NCI-H1105 (cell line): Measurements from ENCODE around the gene FOXK2.

Source experiments
- DNase-seq: peaks from one replicate; lab custom pipeline; 2025; lab: John Stamatoyannopoulos, UW

FOXK2 gene

DNA sequence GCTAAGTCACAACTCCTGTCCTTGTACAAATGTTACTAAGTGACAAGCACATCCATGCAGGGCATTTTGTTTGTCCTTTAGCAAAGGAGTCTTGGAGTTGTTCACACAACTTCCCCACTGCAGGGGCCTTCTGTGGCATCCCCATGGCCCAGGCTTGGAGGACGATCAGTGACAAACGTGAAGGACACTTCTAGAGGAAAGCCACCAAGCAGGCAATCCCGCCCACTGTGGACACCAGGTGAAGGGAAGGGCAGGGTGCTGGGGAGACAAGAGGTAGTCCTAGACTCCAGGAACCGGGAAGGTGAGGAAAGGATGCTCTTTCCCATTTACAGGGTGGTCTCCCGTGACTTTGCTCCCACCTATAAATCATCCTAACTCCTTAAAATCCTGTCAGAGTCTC is 124.6 kb downstream of the FOXK2 start:
- no peak for DNase-seq

DNA sequence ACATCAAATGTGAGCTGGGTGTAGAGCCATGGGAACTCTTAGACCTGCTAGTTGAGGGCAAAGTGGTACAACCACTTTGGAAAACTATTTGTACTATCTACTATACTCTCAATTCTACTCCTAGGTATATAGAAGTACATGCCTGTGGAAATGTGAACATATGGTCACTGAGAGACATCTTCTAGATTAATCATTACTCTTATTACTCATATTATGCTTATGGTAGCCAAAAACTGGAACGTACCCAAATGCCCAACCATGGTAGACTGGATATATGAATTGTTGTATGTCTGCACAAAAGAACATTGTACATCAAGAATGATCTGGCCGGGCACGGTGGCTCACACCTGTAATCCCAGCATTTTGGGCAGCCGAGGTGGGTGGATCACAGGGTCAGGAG is 126.0 kb downstream of the FOXK2 start:
- DNase-seq: no peak

DNA sequence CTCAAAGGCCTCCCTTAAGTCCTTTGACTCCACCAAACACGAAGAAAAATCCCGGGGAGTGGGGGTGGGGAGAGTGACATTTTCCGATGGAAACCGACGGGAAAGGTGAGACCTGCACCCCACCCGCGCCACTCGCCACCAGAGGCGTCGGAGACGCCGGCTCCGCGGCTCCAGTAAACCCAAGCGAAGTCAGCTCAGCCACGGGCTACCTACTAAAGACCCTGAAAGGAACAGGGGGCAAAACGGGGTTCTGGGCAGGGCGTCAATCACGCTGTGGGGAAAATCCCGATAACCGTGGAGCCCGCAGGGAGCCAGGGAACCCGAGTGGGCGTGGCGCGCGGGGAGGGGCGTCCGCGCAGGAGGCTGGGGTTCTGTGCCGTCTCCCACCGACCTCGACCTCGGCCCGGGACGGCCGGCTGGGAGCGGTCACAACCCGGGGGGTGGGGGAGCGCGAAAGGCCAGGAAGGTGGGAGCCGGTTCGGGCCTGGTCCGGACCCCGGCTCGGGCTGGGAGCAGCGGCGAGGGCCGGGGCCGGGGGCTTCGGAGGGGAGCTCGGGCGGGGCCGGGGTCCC is 128.1 kb downstream of the FOXK2 start:
- DNase-seq: no peak

DNA sequence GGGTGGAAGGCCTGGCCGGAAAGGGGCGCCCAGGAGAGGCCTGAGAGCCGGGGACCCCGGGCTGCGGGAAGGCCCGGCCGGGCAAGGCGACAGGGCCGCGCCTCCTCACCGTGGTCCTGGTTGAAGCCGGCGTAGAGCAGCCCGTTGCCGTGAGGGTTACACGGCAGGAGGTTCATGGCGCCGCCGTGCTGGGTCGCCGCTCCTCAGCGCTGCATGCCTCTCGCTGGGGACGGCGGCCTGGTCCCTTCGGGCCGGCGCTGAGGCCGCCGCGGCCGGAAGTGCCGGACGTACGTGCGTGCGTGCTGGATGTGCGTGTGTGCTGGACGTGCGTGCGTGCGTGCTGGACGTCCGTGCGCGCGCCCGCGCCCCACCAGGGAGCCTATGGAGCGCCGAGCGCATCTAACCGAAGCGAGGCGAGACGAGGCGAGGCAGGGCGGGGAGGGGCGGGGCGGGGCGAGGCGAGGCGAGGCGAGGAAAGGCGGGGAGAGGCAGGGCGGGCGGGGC is 128.7 kb downstream of the FOXK2 start, which contains the start of gene WDR45B:
WDR45B (minus strand) TSS at position 280 of the 504 bp plus-strand sequence; CDS start at position 176, 104 bp downstream.
- DNase-seq: peak; percentile 94

- DNase-seq: peak; percentile 72
These were observed 129.3 kb downstream of the FOXK2 start for GRCh38 chr17:82648742-82649331.

DNA sequence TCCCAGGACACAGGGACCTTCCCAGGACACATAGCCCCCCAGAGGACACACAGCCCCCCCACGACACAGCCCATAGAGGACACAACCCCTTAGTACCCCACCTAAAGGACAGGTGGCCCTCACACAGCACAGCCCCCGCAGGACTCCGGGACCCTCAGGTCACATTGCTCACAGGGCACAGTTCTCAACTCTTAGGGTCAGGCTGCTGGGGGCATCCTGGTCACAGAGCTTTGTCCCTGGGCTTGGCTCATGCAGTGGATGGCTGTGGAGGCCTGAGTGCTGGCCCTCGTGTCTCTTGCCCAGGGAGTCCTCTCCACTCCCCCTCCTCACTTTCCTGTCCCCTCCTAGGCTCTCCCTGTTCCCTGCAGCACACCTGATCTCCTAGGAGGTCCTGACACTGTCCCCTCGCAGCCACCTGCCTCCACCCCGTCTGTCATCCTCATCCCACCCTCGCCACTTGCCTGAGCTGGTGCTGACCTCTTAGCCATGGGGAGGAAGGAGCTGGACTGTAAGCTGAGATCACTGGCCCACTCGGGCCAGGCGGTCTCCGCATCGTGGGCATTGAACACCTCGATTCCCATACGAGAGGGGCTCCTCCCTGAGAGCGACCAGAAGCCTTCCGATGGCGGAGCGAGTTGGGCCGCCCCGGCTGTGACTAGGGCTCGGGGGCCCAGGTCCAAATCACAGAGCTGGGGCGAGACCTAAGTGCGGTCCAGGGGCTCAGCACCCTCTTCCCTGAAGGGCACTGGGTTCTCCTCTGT is 130.1 kb downstream of the FOXK2 start:
- DNase-seq: no peak

DNA sequence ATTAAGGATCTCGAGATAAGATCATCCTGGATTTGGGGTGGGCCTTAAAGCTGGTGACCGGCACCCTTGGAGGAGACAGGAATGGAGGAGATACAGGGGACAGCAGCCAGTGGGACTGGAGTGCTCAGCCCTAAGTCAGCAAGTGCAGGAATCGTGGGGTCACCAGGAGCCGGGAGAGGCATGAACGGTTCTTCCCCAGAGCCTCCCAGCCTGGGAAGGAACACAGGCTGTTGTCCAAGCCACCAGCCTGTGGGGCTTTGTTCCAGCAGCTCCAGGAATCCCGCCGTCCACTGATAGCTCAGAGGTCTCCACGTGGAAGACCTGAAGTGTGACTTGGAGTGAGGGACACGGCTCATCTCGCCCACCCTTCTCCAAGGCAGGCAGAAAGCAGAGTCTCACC is 131.2 kb downstream of the FOXK2 start:
- DNase-seq: no peak

GRCh38 chr17:82653651-82654528 is 134.4 kb downstream of the FOXK2 start:
- DNase-seq: no peak
